Activated naive CD8-positive, alpha-beta T cell (primary cell): ENCODE measurements around the gene XPR1.

Source experiments
- H3K27ac Mint-ChIP-seq: one replicate; pipeline ENCODE4 v1.8.0; 2021; ENCODE audit warnings: mixed read lengths
- H3K27me3 Mint-ChIP-seq: one replicate; pipeline ENCODE4 v1.8.0; 2021; ENCODE audit warnings: mixed read lengths
- H3K36me3 Mint-ChIP-seq: one replicate; pipeline ENCODE4 v1.8.0; 2021; ENCODE audit warnings: mixed read lengths
- H3K4me1 Mint-ChIP-seq: one replicate; pipeline ENCODE4 v1.8.0; 2021; ENCODE audit warnings: low read depth, mixed read lengths
- H3K4me3 Mint-ChIP-seq: one replicate; pipeline ENCODE4 v1.8.0; 2021; ENCODE audit warnings: mild to moderate bottlenecking, mixed read lengths
- H3K9me3 Mint-ChIP-seq: one replicate; pipeline ENCODE4 v1.8.0; 2021; ENCODE audit warnings: low read depth, mixed read lengths

XPR1 gene

DNA sequence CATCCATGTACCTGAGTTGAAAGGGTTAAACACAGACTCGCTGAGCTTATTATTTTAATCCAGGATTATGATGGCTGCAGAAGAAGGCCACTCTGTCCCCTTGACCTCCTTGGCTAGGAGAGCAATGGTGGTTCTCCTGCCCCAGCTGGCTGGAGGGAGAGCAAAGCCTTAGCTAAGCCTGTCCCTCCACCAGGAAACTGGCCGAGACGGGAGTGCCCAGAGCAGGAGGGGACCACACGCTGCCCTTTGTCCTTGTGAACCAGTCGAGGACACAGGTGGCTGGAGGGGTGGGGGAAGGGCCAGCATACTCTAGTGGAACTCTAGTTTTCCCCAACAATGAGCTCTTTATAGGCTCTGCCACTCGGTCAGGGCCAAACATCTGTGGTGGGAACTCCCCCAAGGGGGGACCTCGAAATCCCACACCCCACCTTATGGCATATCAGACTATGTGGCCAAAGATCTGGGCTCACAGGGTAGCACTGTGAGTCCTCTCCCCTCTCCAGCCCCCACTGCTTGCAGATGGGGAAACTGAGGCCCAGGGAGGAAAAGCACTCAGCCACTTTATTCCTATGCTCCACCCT, 293.7 kb downstream of the XPR1 start:
- H3K27ac Mint-ChIP-seq: no peak overlapping the region
- H3K9me3 Mint-ChIP-seq: no peaks in the 10 kb centered on the region
- H3K36me3 Mint-ChIP-seq: no peaks in the 10 kb centered on the region
- peaks cover 5% of the 10 kb centered on the region for H3K4me1 Mint-ChIP-seq
- H3K27me3 Mint-ChIP-seq: no peaks in the 10 kb centered on the region
- no peak overlapping the region for H3K4me3 Mint-ChIP-seq

DNA sequence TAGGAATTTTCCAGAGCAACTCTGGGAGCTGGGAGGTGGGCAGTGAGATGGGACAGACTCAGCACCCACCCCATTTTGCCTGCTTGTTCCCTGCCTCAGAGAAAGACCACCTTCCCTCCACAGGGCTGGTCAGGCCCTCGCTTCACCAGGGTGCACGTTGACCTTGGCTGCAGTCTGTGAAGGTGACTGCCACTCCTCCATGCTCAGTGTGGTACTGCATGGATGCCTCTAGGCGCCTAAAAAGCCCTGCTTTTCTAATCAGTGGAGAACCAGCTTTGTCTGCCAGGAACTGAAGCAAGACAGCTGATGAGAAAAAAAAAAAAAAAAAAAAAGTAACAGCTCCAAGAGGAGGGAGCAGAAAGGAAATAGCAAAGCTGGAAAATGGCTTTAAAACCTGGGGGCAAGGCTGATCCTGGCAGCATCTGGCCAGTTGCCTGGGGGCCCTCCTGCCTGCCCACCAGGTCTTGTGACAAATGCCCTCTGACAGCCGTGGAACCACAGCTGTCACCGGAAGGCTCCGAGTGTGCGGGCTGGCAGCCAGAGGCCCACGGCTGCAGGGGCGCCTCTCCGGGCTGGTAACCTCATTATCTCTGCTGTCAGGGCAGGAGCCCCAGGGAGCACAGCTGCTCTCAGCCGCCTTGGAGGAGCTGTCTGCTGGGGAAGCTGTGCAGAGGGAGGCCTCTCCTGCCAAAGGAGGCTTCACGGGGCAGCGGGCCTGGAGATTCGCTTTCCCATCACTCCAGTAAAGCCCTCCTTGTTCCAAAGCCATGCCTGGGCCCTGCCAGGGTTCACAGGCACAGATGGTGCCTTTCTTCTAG, 294.6 kb downstream of the XPR1 start:
- no peaks in the 10 kb centered on the region for H3K36me3 Mint-ChIP-seq
- peaks cover 5% of the 10 kb centered on the region for H3K4me1 Mint-ChIP-seq
- H3K9me3 Mint-ChIP-seq: no peaks in the 10 kb centered on the region
- no peak overlapping the region for H3K27ac Mint-ChIP-seq
- no peaks in the 10 kb centered on the region for H3K27me3 Mint-ChIP-seq
- no peak overlapping the region for H3K4me3 Mint-ChIP-seq

DNA sequence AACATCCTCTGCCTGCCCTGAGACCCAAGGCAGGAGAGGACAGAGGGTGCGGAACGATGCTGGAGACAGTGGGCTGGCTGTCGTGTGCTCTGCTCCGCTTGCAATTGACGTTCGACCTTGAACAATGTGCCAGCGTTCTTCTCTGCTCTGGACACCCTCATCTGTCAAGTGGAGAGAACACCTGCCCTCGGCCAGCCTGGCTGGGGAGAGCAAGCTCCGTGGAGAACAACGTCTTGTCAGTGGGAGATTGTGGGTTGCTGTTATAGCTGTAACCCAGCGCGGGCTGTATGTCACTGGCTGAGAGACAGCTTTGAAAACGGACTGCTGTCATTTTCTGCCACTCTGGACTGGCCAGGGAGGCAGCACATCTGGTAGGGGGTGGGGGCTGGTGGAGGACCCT, 295.5 kb downstream of the XPR1 start:
- H3K27ac Mint-ChIP-seq: no peak overlapping the region
- H3K27me3 Mint-ChIP-seq: no peaks in the 10 kb centered on the region
- no peak overlapping the region for H3K4me3 Mint-ChIP-seq
- H3K9me3 Mint-ChIP-seq: no peaks in the 10 kb centered on the region
- no peaks in the 10 kb centered on the region for H3K36me3 Mint-ChIP-seq
- peaks cover 5% of the 10 kb centered on the region for H3K4me1 Mint-ChIP-seq

DNA sequence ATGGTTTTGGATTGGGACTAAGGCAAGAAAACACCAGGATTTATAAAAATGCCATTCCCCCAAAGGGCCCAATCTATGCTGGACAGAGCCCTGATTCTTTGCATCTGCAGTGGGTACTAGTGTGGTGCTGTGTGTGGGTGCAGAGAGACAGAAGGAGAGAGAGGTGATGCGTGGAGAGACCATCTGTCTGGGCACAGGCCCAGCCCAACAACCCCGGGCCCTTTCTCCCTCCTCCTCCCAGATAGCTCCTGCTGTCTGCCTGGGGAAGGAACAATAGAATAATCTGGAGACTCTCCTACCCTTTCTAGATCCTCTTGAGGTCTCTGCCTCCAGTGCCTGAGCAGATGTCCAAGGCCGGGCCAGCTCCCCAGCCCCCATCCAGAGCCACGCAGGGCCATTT, 296.0 kb downstream of the XPR1 start:
- no peak overlapping the region for H3K4me3 Mint-ChIP-seq
- H3K9me3 Mint-ChIP-seq: no peaks in the 10 kb centered on the region
- H3K27ac Mint-ChIP-seq: no peak overlapping the region
- peaks cover 5% of the 10 kb centered on the region for H3K4me1 Mint-ChIP-seq
- no peaks in the 10 kb centered on the region for H3K27me3 Mint-ChIP-seq
- no peaks in the 10 kb centered on the region for H3K36me3 Mint-ChIP-seq

DNA sequence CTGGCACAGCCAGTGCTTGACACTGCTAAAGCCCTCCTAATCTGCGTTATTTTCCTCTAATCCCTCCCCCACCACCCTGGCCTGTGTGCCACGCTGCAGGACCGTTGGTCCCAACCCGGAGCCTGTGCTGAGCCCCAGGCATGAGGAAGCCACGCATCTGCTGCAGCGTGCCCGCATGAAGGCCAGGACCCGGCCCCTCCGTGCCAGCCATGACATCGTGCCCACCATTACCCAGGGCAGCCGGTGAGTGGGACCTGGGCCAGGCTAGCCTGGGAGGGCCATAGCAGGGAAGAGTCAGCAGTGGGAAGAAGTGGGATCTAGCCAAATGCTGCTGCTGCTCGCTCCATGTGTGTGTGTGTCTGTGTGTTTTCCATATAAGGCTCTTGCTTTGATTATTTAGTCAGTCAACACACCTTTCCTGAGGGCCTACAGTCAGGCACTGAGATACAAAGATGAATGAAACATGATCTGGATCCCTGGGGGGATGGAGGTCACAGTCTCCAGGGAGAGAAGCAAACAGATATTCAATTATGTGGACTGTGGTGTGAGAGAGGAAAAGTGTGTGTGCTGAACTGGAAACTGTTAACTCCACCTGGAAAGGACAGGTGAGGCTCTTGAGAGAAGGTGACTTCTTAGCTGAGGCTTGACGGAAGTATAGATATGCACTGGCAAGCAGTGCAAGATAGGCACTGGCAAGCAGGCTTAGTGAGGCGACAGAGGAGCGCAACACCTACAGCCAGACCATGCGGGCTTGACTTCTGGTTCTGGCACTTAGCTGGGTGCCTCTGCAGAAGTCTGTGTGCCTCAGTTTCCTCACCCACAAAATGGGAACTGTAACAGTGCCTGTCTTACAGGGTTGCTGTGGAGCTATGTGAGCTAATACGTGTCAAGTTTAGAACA, 296.8 kb downstream of the XPR1 start:
- peaks cover 5% of the 10 kb centered on the region for H3K4me1 Mint-ChIP-seq
- no peaks in the 10 kb centered on the region for H3K36me3 Mint-ChIP-seq
- H3K27me3 Mint-ChIP-seq: no peaks in the 10 kb centered on the region
- no peak overlapping the region for H3K4me3 Mint-ChIP-seq
- no peak overlapping the region for H3K27ac Mint-ChIP-seq
- no peaks in the 10 kb centered on the region for H3K9me3 Mint-ChIP-seq

DNA sequence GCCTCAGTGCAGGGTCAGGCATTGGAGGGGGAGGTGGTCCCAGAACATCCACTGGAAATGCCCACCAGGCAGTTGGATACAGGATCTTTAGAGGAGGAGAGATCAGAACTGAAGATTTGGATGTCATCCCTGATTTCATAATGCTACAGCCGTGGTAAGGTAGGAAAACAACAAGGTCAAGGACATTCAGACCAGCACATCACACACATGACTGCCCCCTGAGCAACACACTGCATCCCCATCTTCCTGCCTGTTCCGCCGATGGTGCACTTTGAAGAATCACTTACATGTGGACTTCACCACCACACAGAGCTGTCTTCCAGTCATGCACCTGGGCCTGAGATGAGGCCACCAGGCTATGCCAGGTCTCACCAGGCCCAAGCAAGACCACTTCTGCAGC, 297.6 kb downstream of the XPR1 start:
- Mint-ChIP-seq H3K4me3 (no peak overlapping the region), H3K27me3 (no peaks in the 10 kb centered on the region), H3K4me1 (peaks cover 5% of the 10 kb centered on the region), H3K36me3 (no peaks in the 10 kb centered on the region), H3K9me3 (no peaks in the 10 kb centered on the region), H3K27ac (no peak overlapping the region)

DNA sequence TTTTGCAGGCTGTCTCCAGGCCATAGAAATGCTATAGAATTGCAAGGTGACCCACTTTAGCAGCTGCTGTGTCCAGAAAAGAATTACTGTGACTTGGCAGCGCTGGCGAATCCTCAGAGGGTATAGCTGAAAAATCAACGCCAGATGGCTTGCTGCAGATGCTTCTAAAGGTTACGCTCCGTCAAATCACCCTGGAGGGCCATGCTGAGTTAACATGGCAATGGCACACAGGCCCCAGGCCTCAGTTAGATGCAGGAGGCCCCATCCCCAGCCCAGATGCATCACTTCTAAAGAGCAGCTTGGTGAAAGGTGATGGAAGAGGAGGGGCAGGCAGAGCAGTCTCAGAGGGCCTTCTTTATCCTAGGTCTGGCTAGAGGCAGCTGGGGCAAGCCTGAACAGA, 298.9 kb downstream of the XPR1 start:
- peaks cover 3% of the 10 kb centered on the region for H3K27me3 Mint-ChIP-seq
- peaks cover 2% of the 10 kb centered on the region for H3K36me3 Mint-ChIP-seq
- no peak overlapping the region for H3K27ac Mint-ChIP-seq
- H3K4me3 Mint-ChIP-seq: no peak overlapping the region
- H3K9me3 Mint-ChIP-seq: no peaks in the 10 kb centered on the region
- peaks cover 8% of the 10 kb centered on the region for H3K4me1 Mint-ChIP-seq

DNA sequence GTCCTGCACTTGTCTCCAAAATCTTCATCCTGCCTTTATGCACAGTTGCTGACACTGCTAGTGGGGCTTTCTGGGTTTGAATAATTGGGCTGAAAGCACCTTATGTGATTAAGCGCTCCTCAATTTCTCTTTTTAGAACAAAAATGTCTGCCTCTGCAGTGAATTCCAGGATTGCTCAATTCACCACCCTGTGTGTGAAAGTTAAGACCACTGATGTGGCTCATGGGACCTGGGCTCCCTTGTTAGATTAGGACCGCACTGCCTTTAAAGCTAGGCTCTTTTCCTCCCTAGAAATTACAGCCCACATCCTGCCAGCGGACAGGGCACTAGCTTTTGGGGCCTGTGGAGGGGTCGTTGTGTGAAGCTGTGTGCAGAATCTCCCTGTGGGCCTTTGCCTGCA, 299.7 kb downstream of the XPR1 start:
- H3K27ac Mint-ChIP-seq: no peak overlapping the region
- H3K27me3 Mint-ChIP-seq: peaks cover 3% of the 10 kb centered on the region
- peaks cover 5% of the 10 kb centered on the region for H3K4me1 Mint-ChIP-seq
- no peak overlapping the region for H3K4me3 Mint-ChIP-seq
- no peaks in the 10 kb centered on the region for H3K9me3 Mint-ChIP-seq
- peaks cover 2% of the 10 kb centered on the region for H3K36me3 Mint-ChIP-seq

DNA sequence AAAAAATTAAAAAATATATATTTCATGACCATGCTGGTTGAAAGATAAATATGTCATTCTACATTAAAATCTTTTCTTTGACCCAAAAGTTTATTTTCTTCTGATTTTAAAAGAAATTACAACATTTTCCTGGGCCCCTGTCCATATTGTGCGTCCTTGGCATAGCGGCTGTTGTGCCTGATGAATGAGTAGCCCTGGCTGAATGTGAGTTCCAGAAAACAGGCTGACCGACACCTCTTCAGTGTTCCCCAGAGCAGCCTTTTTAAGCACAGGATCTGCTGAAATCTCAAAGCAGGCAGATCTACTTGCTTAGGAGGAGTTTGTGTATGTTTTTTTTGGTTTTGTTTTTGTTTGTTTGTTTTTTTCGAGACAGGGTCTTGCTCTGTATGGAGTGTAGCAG, 300.6 kb downstream of the XPR1 start:
- H3K4me3 Mint-ChIP-seq: no peak overlapping the region
- peaks cover 2% of the 10 kb centered on the region for H3K36me3 Mint-ChIP-seq
- H3K27me3 Mint-ChIP-seq: peaks cover 3% of the 10 kb centered on the region
- no peak overlapping the region for H3K27ac Mint-ChIP-seq
- no peaks in the 10 kb centered on the region for H3K9me3 Mint-ChIP-seq
- H3K4me1 Mint-ChIP-seq: peaks cover 3% of the 10 kb centered on the region

DNA sequence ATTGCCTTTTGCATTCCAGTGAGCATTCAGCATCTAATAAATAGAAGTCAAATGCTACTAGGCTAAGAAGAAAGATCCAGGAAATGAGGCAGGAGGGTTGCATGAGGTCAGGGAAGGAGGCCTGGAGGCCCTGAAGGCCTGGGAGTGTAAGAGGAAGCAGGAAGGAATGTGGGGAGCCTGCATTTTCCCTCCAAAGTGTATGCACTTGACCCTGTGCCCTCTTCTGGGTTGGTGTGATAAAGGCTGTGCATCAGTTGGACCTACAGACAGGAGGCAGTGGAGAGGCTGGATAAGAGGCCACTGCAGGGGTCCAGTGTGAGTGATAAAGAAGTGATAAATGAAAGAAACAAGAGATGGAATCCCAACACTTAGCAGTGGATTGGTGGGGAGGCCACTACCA, 301.3 kb downstream of the XPR1 start:
- Mint-ChIP-seq H3K4me3 (no peak overlapping the region), H3K27me3 (peaks cover 3% of the 10 kb centered on the region), H3K4me1 (peaks cover 3% of the 10 kb centered on the region), H3K36me3 (peaks cover 2% of the 10 kb centered on the region), H3K9me3 (no peaks in the 10 kb centered on the region), H3K27ac (no peak overlapping the region)

DNA sequence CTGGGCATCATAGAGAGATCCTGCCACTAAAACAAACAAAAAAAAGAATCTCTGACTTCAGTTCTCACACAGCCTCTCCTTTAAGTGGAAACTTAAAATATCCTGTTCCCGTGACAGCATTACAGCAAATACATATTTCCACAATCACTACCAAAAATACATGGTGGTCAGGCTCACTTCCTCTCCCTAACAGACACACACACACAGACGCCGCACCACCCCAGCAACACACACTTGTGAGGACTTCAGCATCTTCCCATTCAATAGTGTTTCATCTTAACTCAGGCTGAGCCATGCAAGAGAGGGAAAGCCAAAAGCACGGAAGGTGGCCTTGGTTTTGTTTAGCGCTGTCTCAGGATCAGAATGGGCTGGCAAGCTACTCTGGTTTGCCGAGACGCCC, 302.7 kb downstream of the XPR1 start:
- Mint-ChIP-seq H3K36me3 (peaks cover 2% of the 10 kb centered on the region), H3K4me3 (no peak overlapping the region), H3K27ac (no peak overlapping the region), H3K27me3 (peaks cover 3% of the 10 kb centered on the region), H3K9me3 (no peaks in the 10 kb centered on the region), H3K4me1 (peaks cover 3% of the 10 kb centered on the region)

DNA sequence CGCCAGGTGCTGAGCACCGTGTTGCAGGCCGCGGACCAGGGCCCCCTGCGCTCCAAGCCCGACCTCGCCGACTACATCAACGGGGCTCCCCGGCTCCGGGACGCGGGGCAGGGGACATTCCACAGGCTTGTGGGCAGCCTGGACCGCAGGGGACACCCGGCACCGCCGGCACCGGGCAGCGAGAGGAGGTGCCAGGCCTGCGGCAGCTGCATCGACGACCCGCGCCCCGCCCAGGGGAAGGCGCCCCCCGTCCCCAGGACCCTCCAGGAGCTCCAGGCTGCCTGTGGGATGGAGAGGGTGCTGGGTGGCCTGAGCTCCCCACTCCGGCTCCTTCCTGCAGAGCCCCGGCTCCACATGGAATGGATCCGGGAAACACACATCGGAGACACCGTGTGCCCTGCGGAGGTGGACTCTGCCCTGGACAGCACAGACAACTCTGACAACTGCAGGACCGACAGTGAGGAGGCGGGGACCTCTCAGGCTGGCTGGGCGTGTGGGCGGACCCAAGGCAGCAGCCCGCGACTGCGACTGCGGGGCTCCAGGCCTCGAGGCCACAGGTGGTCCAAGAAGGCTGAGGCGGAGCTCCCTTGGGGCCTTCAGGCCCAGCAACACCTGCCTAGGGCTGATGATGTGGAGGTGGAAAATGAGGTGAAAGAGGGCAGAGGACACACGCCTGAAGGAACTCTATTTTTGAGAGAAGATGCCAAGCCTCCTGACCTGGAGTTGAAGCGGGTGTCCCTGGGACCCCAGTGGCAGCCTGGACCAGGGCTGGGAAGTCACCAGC, 303.7 kb downstream of the XPR1 start:
- H3K4me3 Mint-ChIP-seq: no peak overlapping the region

DNA sequence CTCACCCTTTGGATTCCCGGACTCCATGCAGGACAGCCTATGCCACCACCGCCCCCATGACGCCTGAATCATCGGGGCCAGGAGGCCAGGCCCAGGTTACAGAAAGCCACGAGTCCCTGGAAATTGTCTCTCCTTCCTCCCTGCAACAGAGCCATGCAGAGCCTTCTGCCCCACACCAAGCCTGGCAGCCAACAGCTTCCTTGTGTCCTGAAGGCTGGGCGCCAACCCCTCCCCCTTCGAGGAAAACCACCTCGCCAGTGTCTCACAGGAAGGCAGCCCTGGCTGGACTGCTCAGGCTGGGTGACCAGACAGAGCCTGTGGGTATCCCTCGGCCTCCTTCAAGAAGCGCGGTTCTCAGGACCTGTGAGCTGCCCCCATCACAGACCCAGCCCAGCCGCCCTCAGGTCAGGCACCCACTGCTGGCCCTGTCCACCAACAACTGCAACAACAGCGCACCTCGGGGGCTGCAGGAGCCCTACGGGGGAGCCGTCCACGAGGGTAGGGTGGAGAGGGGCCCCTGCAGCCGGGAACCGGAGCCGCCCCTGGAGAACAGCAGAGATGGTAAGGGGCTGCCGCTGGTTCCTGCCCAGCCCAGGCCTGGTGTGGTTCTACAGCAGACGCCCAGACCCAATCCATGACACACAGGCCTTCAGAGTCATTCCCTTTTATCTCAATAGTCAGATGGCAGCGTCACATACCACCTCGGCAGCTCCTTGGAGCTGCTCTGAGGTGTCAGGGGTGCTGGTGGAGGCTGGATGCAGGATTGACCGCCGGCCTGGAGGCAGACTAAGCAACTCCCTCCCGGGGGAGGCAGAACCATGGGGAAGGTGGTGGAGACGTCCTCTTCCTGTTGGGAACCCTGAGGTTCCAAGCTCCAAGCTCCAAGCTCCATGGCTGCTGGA, 304.5 kb downstream of the XPR1 start:
- Mint-ChIP-seq H3K36me3 (peaks cover 2% of the 10 kb centered on the region), H3K27ac (no peak overlapping the region), H3K4me3 (no peak overlapping the region), H3K9me3 (no peaks in the 10 kb centered on the region), H3K27me3 (peaks cover 3% of the 10 kb centered on the region), H3K4me1 (peaks cover 5% of the 10 kb centered on the region)

More for the DNA sequence above, 303.7 kb downstream of the XPR1 start:
- H3K9me3 Mint-ChIP-seq: no peaks in the 10 kb centered on the region
- H3K27ac Mint-ChIP-seq: no peak overlapping the region
- peaks cover 3% of the 10 kb centered on the region for H3K27me3 Mint-ChIP-seq
- H3K4me1 Mint-ChIP-seq: peaks cover 5% of the 10 kb centered on the region
- peaks cover 2% of the 10 kb centered on the region for H3K36me3 Mint-ChIP-seq

DNA sequence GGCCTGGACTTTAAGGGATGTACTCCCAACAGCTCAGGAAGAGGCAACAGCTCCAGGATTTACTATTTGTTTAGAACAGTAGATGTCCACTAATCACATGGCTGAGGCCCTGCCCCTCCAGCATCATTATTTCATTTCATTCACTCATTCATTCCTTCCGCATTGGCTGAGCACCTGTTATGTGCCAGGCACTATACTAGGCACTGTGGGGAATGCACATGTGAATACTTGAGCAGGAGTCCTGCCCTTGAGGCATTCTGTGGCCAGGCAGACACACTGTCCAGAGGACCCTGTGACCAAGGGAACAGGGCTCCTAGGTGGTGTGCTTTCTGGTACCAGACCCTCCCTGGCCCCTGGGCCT, 305.2 kb downstream of the XPR1 start:
- Mint-ChIP-seq H3K27me3 (peaks cover 3% of the 10 kb centered on the region), H3K4me3 (no peak overlapping the region), H3K36me3 (peaks cover 2% of the 10 kb centered on the region), H3K27ac (no peak overlapping the region), H3K4me1 (peaks cover 5% of the 10 kb centered on the region), H3K9me3 (no peaks in the 10 kb centered on the region)
